ENCODE results near the gene ALPK1. TPM values are rescaled to one million over a fixed set of nuclear protein-coding genes. Genes with fewer than 3 reads are reported as not detected.

Gene ALPK1
- total and polyA plus RNA-seq, 4 donors, result 2.8 to 14.0 (median 4.7) TPM

- Histone ChIP-seq H3K27ac (ENCODE audit: low read depth in 1 of 2, low read length in 2 of 2) (no peak overlapping the region), H3K4me3 (ENCODE audit: low read depth in 1 of 3, low read length in 3 of 3) (no peak overlapping the region), H3K9ac (ENCODE audit: low read depth in 1 of 2, low read length in 2 of 2) (no peak overlapping the region), H3K9me3 (ENCODE audit: control insufficient read depth in 4 of 4, low read length in 3 of 4) (no peaks in the 10 kb centered on the region), H3K4me1 (ENCODE audit: control insufficient read depth in 4 of 4, insufficient read depth in 4 of 4, low read length in 3 of 4) (no peaks in the 10 kb centered on the region), H3K27me3 (ENCODE audit: control insufficient read depth in 4 of 4, insufficient read depth in 4 of 4, low read length in 3 of 4) (no peaks in the 10 kb centered on the region), H3K36me3 (ENCODE audit: control insufficient read depth in 4 of 4, insufficient read depth in 3 of 4, low read depth in 1 of 4, low read length in 3 of 4) (no peaks in the 10 kb centered on the region)
- DNase-seq (ENCODE audit: low spot score), result no peak
- no peak for TF ChIP-seq ZBTB33 (IDR thresholded peaks at IDR 0.05)
- TF ChIP-seq RAD21 (IDR thresholded peaks at IDR 0.05), result no peak
- no peak for TF ChIP-seq EGR1 (IDR thresholded peaks at IDR 0.05; ENCODE audit: low read depth in 2 of 2)
- TF ChIP-seq REST (IDR thresholded peaks at IDR 0.05), result no peak
- no peak for TF ChIP-seq NR2F2 (IDR thresholded peaks at IDR 0.05)
- no peak for TF ChIP-seq HNF4A (conservative IDR thresholded peaks at IDR 0.05)
- TF ChIP-seq HNF4G (IDR thresholded peaks at IDR 0.05), result no peak
- TF ChIP-seq FOXA2 (IDR thresholded peaks at IDR 0.05), result no peak
- TF ChIP-seq SP1 (IDR thresholded peaks at IDR 0.05), result no peak
- no peak for TF ChIP-seq RXRA (IDR thresholded peaks at IDR 0.05)
- TF ChIP-seq GABPA (IDR thresholded peaks at IDR 0.05 in 1 of 2, conservative IDR thresholded peaks at IDR 0.05 in 1 of 2), result no peak
- TF ChIP-seq MAX (IDR thresholded peaks at IDR 0.05), result no peak
- 90% methylated on average over 2 of the region's 2 CpGs for WGBS
Measured at GRCh38 chr4:112316360-112316759, 19.2 kb downstream of the ALPK1 start.

GRCh38 chr4:112318239-112319142 is 21.3 kb downstream of the ALPK1 start:
- no peak for TF ChIP-seq FOXA1 (IDR thresholded peaks at IDR 0.05)
- TF ChIP-seq REST (IDR thresholded peaks at IDR 0.05), result no peak
- TF ChIP-seq RXRA (IDR thresholded peaks at IDR 0.05), result no peak
- TF ChIP-seq JUND (IDR thresholded peaks at IDR 0.05), result no peak
- TF ChIP-seq NR2F2 (IDR thresholded peaks at IDR 0.05), result no peak
- TF ChIP-seq YY1 (IDR thresholded peaks at IDR 0.05), result no peak
- TF ChIP-seq FOXA2 (IDR thresholded peaks at IDR 0.05), result no peak
- TF ChIP-seq ATF3 (IDR thresholded peaks at IDR 0.05), result no peak
- TF ChIP-seq MAX (IDR thresholded peaks at IDR 0.05), result no peak
- TF ChIP-seq EGR1 (IDR thresholded peaks at IDR 0.05; ENCODE audit: low read depth in 2 of 2), result no peak
- H3K27me3 ChIP-seq (ENCODE audit: control insufficient read depth in 4 of 4, insufficient read depth in 4 of 4, low read length in 3 of 4), result no peaks in the 10 kb centered on the region
- no peak overlapping the region for H3K4me3 ChIP-seq (ENCODE audit: low read depth in 1 of 3, low read length in 3 of 3)
- WGBS, result 90% methylated on average over 5 of the region's 5 CpGs
- no peaks in the 10 kb centered on the region for H3K36me3 ChIP-seq (ENCODE audit: control insufficient read depth in 4 of 4, insufficient read depth in 3 of 4, low read depth in 1 of 4, low read length in 3 of 4)
- no peaks in the 10 kb centered on the region for H3K9me3 ChIP-seq (ENCODE audit: control insufficient read depth in 4 of 4, low read length in 3 of 4)
- no peak for DNase-seq (ENCODE audit: low spot score)
- no peak overlapping the region for H3K27ac ChIP-seq (ENCODE audit: low read depth in 1 of 2, low read length in 2 of 2)
- no peak overlapping the region for H3K9ac ChIP-seq (ENCODE audit: low read depth in 1 of 2, low read length in 2 of 2)
- H3K4me1 ChIP-seq (ENCODE audit: control insufficient read depth in 4 of 4, insufficient read depth in 4 of 4, low read length in 3 of 4), result peaks cover 0 to 5% (median 0%) of the 10 kb centered on the region in 4 donors
